CD4-positive, alpha-beta T cell (primary cell): ENCODE results near the gene COG5. TPM values are rescaled to one million over a fixed set of nuclear protein-coding genes. Genes with fewer than 3 reads are reported as not detected.

Source experiments
- ATAC-seq: fragments of 200-7000 bp; cut with Tn5 transposase; one replicate; pipeline ENCODE4 v1.10.0; 2022; ENCODE audit warnings: mild to moderate bottlenecking; ENCODE audit not compliant: poor library complexity
- CTCF ChIA-PET: fragments of 350-600 bp; sonication (Branson Sonifier 250); formaldehyde crosslinking; loops from one replicate; lab custom pipeline; 2021; ENCODE audit warnings: antibody characterized with exemption, inconsistent platforms; lab: Charles Lee
- POLR2A ChIA-PET: fragments of 350-600 bp; sonication (Branson Sonifier 250); formaldehyde crosslinking; loops from one replicate; lab custom pipeline; 2021; ENCODE audit warnings: antibody characterized with exemption, inconsistent platforms; lab: Charles Lee
- DNase-seq, 14 experiments: peaks; one replicate each; pipeline ENCODE4 v3.0.0-alpha.2; 2013 to 2020; ENCODE audit warnings: mixed read lengths in 2 of 14
- H3K27ac ChIP-seq, 2 donors: one replicate each; pipeline versions ENCODE4 v1.5.1 to v1.7.0; 2013; ENCODE audit warnings: low read length in 2 of 2, low read depth in 1 of 2, mild to moderate bottlenecking in 1 of 2
- H3K27me3 ChIP-seq, 2 experiments: 1 replicate in 1 of 2; 2 replicates in 1 of 2; pipeline versions ENCODE4 v1.6.1 to v1.7.0; 2013; ENCODE audit warnings: low read length in 2 of 2, control low read depth in 1 of 2, mild to moderate bottlenecking in 1 of 2, moderate library complexity in 1 of 2; ENCODE audit not compliant: insufficient read depth in 2 of 2, control insufficient read depth in 1 of 2
- H3K36me3 ChIP-seq: one replicate; pipeline ENCODE4 v1.6.1; 2013; ENCODE audit warnings: low read length, control low read depth; ENCODE audit not compliant: insufficient read depth
- H3K4me1 ChIP-seq: one replicate; pipeline ENCODE4 v1.6.1; 2013; ENCODE audit warnings: low read length, control low read depth; ENCODE audit not compliant: insufficient read depth
- H3K4me3 ChIP-seq: one replicate; pipeline ENCODE4 v1.5.1; 2013; ENCODE audit warnings: mild to moderate bottlenecking, low read length, moderate library complexity
- H3K9me3 ChIP-seq, 2 experiments: 1 replicate in 1 of 2; 2 replicates in 1 of 2; pipeline versions ENCODE4 v1.6.1 to v1.7.0; 2013; ENCODE audit warnings: low read length in 2 of 2, mild to moderate bottlenecking in 2 of 2, control low read depth in 1 of 2, moderate library complexity in 1 of 2; ENCODE audit not compliant: control insufficient read depth in 1 of 2, insufficient read depth in 1 of 2
- H3K27ac Mint-ChIP-seq: one replicate; pipeline ENCODE4 v1.8.0; 2020; ENCODE audit warnings: mixed read lengths
- H3K27me3 Mint-ChIP-seq: one replicate; pipeline ENCODE4 v1.8.0; 2021; ENCODE audit warnings: mixed read lengths
- H3K36me3 Mint-ChIP-seq: one replicate; pipeline ENCODE4 v1.8.0; 2021; ENCODE audit warnings: low read depth, mixed read lengths
- H3K4me1 Mint-ChIP-seq: one replicate; pipeline ENCODE4 v1.8.0; 2021; ENCODE audit warnings: low read depth, mixed read lengths
- H3K4me3 Mint-ChIP-seq: one replicate; pipeline ENCODE4 v1.8.0; 2020; ENCODE audit warnings: mild to moderate bottlenecking, mixed read lengths
- H3K9me3 Mint-ChIP-seq: one replicate; pipeline ENCODE4 v1.8.0; 2020; ENCODE audit warnings: mixed read lengths
- CTCF ChIP-seq: fragments of 200-600 bp; IDR thresholded peaks from one replicate; pipeline ENCODE4 v1.8.0; 2022; ENCODE audit warnings: antibody characterized with exemption, mild to moderate bottlenecking
- intact Hi-C, 2 experiments: fragments of 100-400 bp; cut with DNase I in 1 of 2; cut with micrococcal nuclease in 1 of 2; formaldehyde crosslinking; loops; one replicate each; pipeline versions ENCODE4 v1.15.1 to v1.9.0; 2023 to 2025; cut with DNase I, micrococcal nuclease
- total RNA-seq, 174 experiments: library from RNA in 2 of 174; stranded (reverse) in 2 of 174; gene quantifications; one replicate each; pipeline ENCODE4 v1.2.3 and lab custom pipeline; 2021 to 2026

COG5 gene
- total RNA-seq, 2 experiments from 2014 or later = 43.4 to 44.5 TPM

GRCh38 chr7:107170051-107170915 lies 393.4 kb downstream of the COG5 start:
- Mint-ChIP-seq H3K27me3 (no peaks in the 10 kb centered on the region), H3K36me3 (peaks cover 59% of the 10 kb centered on the region), H3K9me3 (no peaks in the 10 kb centered on the region), H3K27ac (peak overlapping the region; percentile 98), H3K4me3 (peak overlapping the region; percentile 99), H3K4me1 (peaks cover 69% of the 10 kb centered on the region)
- peaks cover 8% of the 10 kb centered on the region for H3K36me3 ChIP-seq
- TF ChIP-seq CTCF = no peak
- peak overlapping the region; percentile 98 to 99 for H3K27ac ChIP-seq
- ChIA-PET CTCF (interaction anchor here (1.1 to 4.8 kb wide), 3 partner anchors 21 to 377 kb away, joined by 3 to 35 read pairs (median 3); no protein-coding TSS in a partner anchor), POLR2A (interaction anchor here (0.7 to 4.5 kb wide), 17 partner anchors 10 to 1399 kb away, joined by 3 to 130 read pairs (median 23); partner anchors contain the start of genes CBLL1, CCDC71L, COG5 and DLD)
- peak in 1 of 14 experiments; percentile 15 for DNase-seq
- no peak for ATAC-seq
- peaks cover 24% of the 10 kb centered on the region for H3K4me1 ChIP-seq
- H3K9me3 ChIP-seq = no peaks in the 10 kb centered on the region
- peak overlapping the region; percentile 87 for H3K4me3 ChIP-seq
- no peaks in the 10 kb centered on the region for H3K27me3 ChIP-seq
- intact Hi-C loops = loop anchor here (5.0 to 10.0 kb wide), 5 partner anchors 577 to 1355 kb away; partner anchors contain the start of genes DLD (in 1 of the 2), NAMPT (in 1 of the 2), PNPLA8 (in 1 of the 2) and SYPL1 (in 1 of the 2)

GRCh38 chr7:107169120-107170050 lies 394.3 kb downstream of the COG5 start:
- DNase-seq (peak; percentile 67 to 94 (median 78)), ATAC-seq (peak; percentile 3)
- peaks cover 61% of the 10 kb centered on the region for H3K4me1 Mint-ChIP-seq
- intact Hi-C loops = loop anchor here (2.0 to 10.0 kb wide), 10 partner anchors 43 to 1355 kb away; partner anchors contain the start of genes CBLL1 (in 1 of the 2), CCDC71L (in 1 of the 2), COG5 (in 1 of the 2) and DLD (in 1 of the 2)
- no peak for TF ChIP-seq CTCF
- H3K4me3 Mint-ChIP-seq = peak overlapping the region; percentile 99
- Histone ChIP-seq H3K27me3 (no peaks in the 10 kb centered on the region), H3K36me3 (peaks cover 3% of the 10 kb centered on the region), H3K4me1 (peaks cover 22% of the 10 kb centered on the region), H3K9me3 (no peaks in the 10 kb centered on the region), H3K27ac (peak overlapping the region; percentile 98 to 99), H3K4me3 (peak overlapping the region; percentile 87)
- no peaks in the 10 kb centered on the region for H3K9me3 Mint-ChIP-seq
- no peaks in the 10 kb centered on the region for H3K27me3 Mint-ChIP-seq
- POLR2A ChIA-PET = interaction anchor here (0.6 to 4.5 kb wide), 50 partner anchors 11 to 1767 kb away, joined by 3 to 130 read pairs (median 10); partner anchors contain the start of genes BCAP29, CBLL1, CCDC71L and COG5
- H3K36me3 Mint-ChIP-seq = peaks cover 50% of the 10 kb centered on the region
- CTCF ChIA-PET = interaction anchor here (1.1 to 4.8 kb wide), 5 partner anchors 13 to 574 kb away, joined by 3 to 35 read pairs (median 5); partner anchors contain the start of gene CBLL1
- peak overlapping the region; percentile 98 for H3K27ac Mint-ChIP-seq
